Adrenal gland (tissue), 5 donors: ENCODE measurements around the gene SOX1.

Experiments
- CTCF ChIP-seq, 6 experiments: fragments of 450-650 bp in 4 of 6; fragments of 200-600 bp in 2 of 6; sonication (generic) in 1 of 6; IDR thresholded peaks; 1 replicate in 5 of 6; 2 replicates in 1 of 6; pipeline versions ENCODE4 v1.5.1 to v1.8.0; 2016 to 2021; ENCODE audit warnings: antibody characterized with exemption in 6 of 6, mild to moderate bottlenecking in 2 of 6, moderate library complexity in 1 of 6
- POLR2A ChIP-seq, 2 donors: fragments of 450-650 bp; IDR thresholded peaks; one replicate each; pipeline ENCODE4 v1.6.1; 2017; ENCODE audit warnings: antibody characterized with exemption in 2 of 2, mild to moderate bottlenecking in 2 of 2, moderate library complexity in 1 of 2
- donor health status: DM: no; HTN: no; CAD: no.

- TF ChIP-seq CTCF (IDR thresholded peaks at IDR 0.05) = no peak
- TF ChIP-seq POLR2A (IDR thresholded peaks at IDR 0.05) = no peak
These were observed 50.5 kb downstream of the SOX1 start for GRCh38 chr13:112117258-112117954.
